MCF 10A (cell line): Measurements from ENCODE around the gene CLTA. TPM values are rescaled to one million over a fixed set of nuclear protein-coding genes. Genes with fewer than 3 reads are reported as not detected.

Source experiments
- BruUV-seq: library from RNA; stranded (reverse); fragments of 400-500 nt; replicated peaks from 2 replicates; lab custom pipeline; 2021; lab: Mats Ljungman, UMichigan
- CTCF ChIA-PET: fragments of 300-600 bp; sonication (Branson Sonifier 250); formaldehyde crosslinking; extraction: SDS; loops from one replicate; lab custom pipeline; 2021; ENCODE audit warnings: antibody characterized with exemption, inconsistent platforms; lab: Yijun Ruan, JAX
- POLR2A ChIA-PET: fragments of 300-600, 350-650 bp; sonication (Branson Sonifier 250); formaldehyde crosslinking; extraction: SDS; loops from one replicate; lab custom pipeline; 2020; ENCODE audit warnings: antibody characterized with exemption, inconsistent platforms; lab: Yijun Ruan, JAX
- DNase-seq: peaks from one replicate; pipeline ENCODE4 v3.0.0-alpha.2; 2018; ENCODE audit not compliant: unreplicated experiment
- H3K27ac Mint-ChIP-seq: one replicate; pipeline ENCODE4 v1.8.0; 2022; ENCODE audit warnings: mild to moderate bottlenecking, low read depth, mixed read lengths; ENCODE audit not compliant: unreplicated experiment
- H3K27me3 Mint-ChIP-seq: one replicate; pipeline ENCODE4 v1.8.0; 2022; ENCODE audit warnings: mixed read lengths; ENCODE audit not compliant: insufficient read depth, unreplicated experiment
- H3K36me3 Mint-ChIP-seq: one replicate; pipeline ENCODE4 v1.8.0; 2022; ENCODE audit warnings: mild to moderate bottlenecking, moderate library complexity, mixed read lengths; ENCODE audit not compliant: insufficient read depth, unreplicated experiment
- H3K4me1 Mint-ChIP-seq: one replicate; pipeline ENCODE4 v1.8.0; 2022; ENCODE audit warnings: mixed read lengths; ENCODE audit not compliant: insufficient read depth, unreplicated experiment
- H3K4me3 Mint-ChIP-seq: one replicate; pipeline ENCODE4 v1.8.0; 2022; ENCODE audit warnings: mild to moderate bottlenecking, moderate library complexity, mixed read lengths; ENCODE audit not compliant: unreplicated experiment
- H3K9me3 Mint-ChIP-seq: one replicate; pipeline ENCODE4 v1.8.0; 2022; ENCODE audit warnings: mixed read lengths; ENCODE audit not compliant: unreplicated experiment
- CTCF ChIP-seq: fragments of 200-600 bp; IDR thresholded peaks from one replicate; pipeline ENCODE4 v1.8.0; 2022; ENCODE audit warnings: antibody characterized with exemption, mild to moderate bottlenecking; ENCODE audit not compliant: unreplicated experiment
- intact Hi-C: fragments of 100-400 bp; cut with micrococcal nuclease; formaldehyde crosslinking; loops from 2 replicates; pipeline ENCODE4 v1.14.1; 2022
- total RNA-seq: library from RNA; stranded (reverse); gene quantifications from 2 replicates; pipeline ENCODE4 v1.2.3, GENCODE V29; 2022

The CLTA gene
- total RNA-seq, 1 experiment from 2014 or later, result 189 TPM

- H3K27ac Mint-ChIP-seq, result peak overlapping the region; percentile 92
- H3K9me3 Mint-ChIP-seq, result no peaks in the 10 kb centered on the region
- TF ChIP-seq CTCF, result no peak
- peaks cover 37% of the 10 kb centered on the region for H3K36me3 Mint-ChIP-seq
- BruUV-seq, result no TSS peak
- DNase-seq, result no peak
- intact Hi-C loops, result no loop called here
- H3K4me3 Mint-ChIP-seq, result peak overlapping the region; percentile 83
- no peaks in the 10 kb centered on the region for H3K27me3 Mint-ChIP-seq
- POLR2A ChIA-PET, result interaction anchor here (0.6 to 4.1 kb wide), 4 partner anchors 9 to 164 kb away, joined by 3 to 26 read pairs (median 4); no protein-coding TSS in a partner anchor
- H3K4me1 Mint-ChIP-seq, result peaks cover 35% of the 10 kb centered on the region
- CTCF ChIA-PET, result interaction anchor here (0.5 to 1.4 kb wide), 6 partner anchors 11 to 1590 kb away, joined by 3 to 4 read pairs (median 4); no protein-coding TSS in a partner anchor
These were observed 2.3 kb downstream of the CLTA start for GRCh38 chr9:36193023-36193422.

GRCh38 chr9:36194326-36195000, 3.7 kb downstream of the CLTA start:
- Mint-ChIP-seq H3K36me3 (peaks cover 43% of the 10 kb centered on the region), H3K27ac (peak overlapping the region; percentile 6), H3K4me3 (no peak overlapping the region), H3K27me3 (no peaks in the 10 kb centered on the region), H3K4me1 (peaks cover 35% of the 10 kb centered on the region), H3K9me3 (no peaks in the 10 kb centered on the region)
- BruUV-seq, result no TSS peak
- intact Hi-C loops, result no loop called here
- ChIA-PET POLR2A (no interaction called here), CTCF (interaction anchor here (0.7 to 1.4 kb wide), 3 partner anchors 10 to 362 kb away, joined by 3 to 4 read pairs (median 4); no protein-coding TSS in a partner anchor)
- no peak for DNase-seq
- no peak for TF ChIP-seq CTCF

- Mint-ChIP-seq H3K4me1 (no peaks in the 10 kb centered on the region), H3K4me3 (no peak overlapping the region), H3K9me3 (no peaks in the 10 kb centered on the region), H3K36me3 (peaks cover 98% of the 10 kb centered on the region), H3K27me3 (no peaks in the 10 kb centered on the region), H3K27ac (no peak overlapping the region)
- POLR2A ChIA-PET, result no interaction called here
- BruUV-seq, result no TSS peak
- DNase-seq, result no peak
- intact Hi-C loops, result no loop called here
- CTCF ChIA-PET, result interaction anchor here (0.6 to 1.5 kb wide), 6 partner anchors 11 to 454 kb away, joined by 3 to 5 read pairs (median 4); no protein-coding TSS in a partner anchor
- TF ChIP-seq CTCF, result no peak
These were observed 14.3 kb downstream of the CLTA start for GRCh38 chr9:36204906-36205547.

- BruUV-seq, result no TSS peak
- Mint-ChIP-seq H3K27ac (no peak overlapping the region), H3K4me1 (no peaks in the 10 kb centered on the region), H3K27me3 (no peaks in the 10 kb centered on the region), H3K4me3 (no peak overlapping the region), H3K36me3 (peaks cover 93% of the 10 kb centered on the region), H3K9me3 (no peaks in the 10 kb centered on the region)
- POLR2A ChIA-PET, result interaction anchor here (0.6 to 1.9 kb wide), 4 partner anchors 16 to 156 kb away, joined by 3 to 9 read pairs (median 4); partner anchors contain the start of gene CLTA
- DNase-seq, result no peak
- intact Hi-C loops, result no loop called here
- CTCF ChIA-PET, result interaction anchor here (1.1 to 1.2 kb wide), 2 partner anchors 9 to 17 kb away, joined by 3 to 4 read pairs; no protein-coding TSS in a partner anchor
- no peak for TF ChIP-seq CTCF
These were observed 16.3 kb downstream of the CLTA start for GRCh38 chr9:36207016-36207415.
